H1 (cell line): ENCODE results near the gene TEX264. TPM values are rescaled to one million over a fixed set of nuclear protein-coding genes. Genes with fewer than 3 reads are reported as not detected.

Experiments
- BCL11A ChIP-seq, 2 experiments: IDR thresholded peaks; one replicate each; pipeline ENCODE4 v1.6.1; 2011; ENCODE audit warnings: low read depth in 2 of 2, low read length in 2 of 2, mild to moderate bottlenecking in 2 of 2
- CBX8 ChIP-seq: fragments of 300-800, 300-1000 bp; sonication (generic); IDR thresholded peaks from 2 replicates; pipeline ENCODE4 v1.7.1; 2016; ENCODE audit warnings: low read depth, low read length, borderline replicate concordance
- CHD2 ChIP-seq: IDR thresholded peaks from 2 replicates; pipeline ENCODE4 v1.6.1; 2012; ENCODE audit warnings: low read length, improper control_type of control experiment
- CHD7 ChIP-seq: fragments of 300-600 bp; sonication (generic); IDR thresholded peaks from 2 replicates; pipeline ENCODE4 v1.7.1; 2012; ENCODE audit warnings: low read length, moderate library complexity, mild to moderate bottlenecking, inconsistent platforms; ENCODE audit not compliant: insufficient replicate concordance
- HDAC6 ChIP-seq: IDR thresholded peaks from one replicate; pipeline ENCODE4 v1.7.1; 2012; ENCODE audit warnings: low read depth, mild to moderate bottlenecking, inconsistent platforms, low read length, moderate library complexity
- NRF1 ChIP-seq: IDR thresholded peaks from 2 replicates; pipeline ENCODE4 v1.6.1; 2011; ENCODE audit warnings: mild to moderate bottlenecking, low read depth, low read length, improper control_type of control experiment
- POLR2AphosphoS5 ChIP-seq: IDR thresholded peaks from 2 replicates; pipeline ENCODE4 v1.6.1; 2011; ENCODE audit warnings: low read depth, low read length
- RBBP5 ChIP-seq: IDR thresholded peaks from 2 replicates; pipeline ENCODE4 v1.7.1; 2012; ENCODE audit warnings: low read depth, mild to moderate bottlenecking, inconsistent platforms, low read length, moderate library complexity, borderline replicate concordance
- SIN3A ChIP-seq, 2 experiments: IDR thresholded peaks in 1 of 2; conservative IDR thresholded peaks in 1 of 2; 2 replicates each; pipeline ENCODE4 v1.6.1; 2011 to 2012; ENCODE audit warnings: low read length in 2 of 2, improper control_type of control experiment in 1 of 2, low read depth in 1 of 2, mild to moderate bottlenecking in 1 of 2
- SRF ChIP-seq: IDR thresholded peaks from 2 replicates; pipeline ENCODE4 v1.6.1; 2011; ENCODE audit warnings: mild to moderate bottlenecking, low read depth, low read length, moderate library complexity
- polyA plus RNA-seq, 7 experiments: library from polyadenylated mRNA; depleted of rRNA in 3 of 7; stranded (reverse) in 5 of 7; unstranded in 2 of 7; fragments of >200 nt in 5 of 7; fragments of 200-250 nt in 2 of 7; gene quantifications; 1 replicate in 5 of 7; 2 replicates in 1 of 7; 4 replicates in 1 of 7; pipeline versions ENCODE4 v1.2.1 to v1.2.3, GENCODE V29; 2011 to 2013; ENCODE audit warnings: missing spikeins in 2 of 7, mixed read lengths in 2 of 7
- total RNA-seq: library from RNA; stranded (reverse); fragmentation: NEBNext Ultra II Directional; extraction: Animal tissue kit (Norgen Biotek cat#: 25700); gene quantifications from 2 replicates; pipeline ENCODE4 v1.2.1, GENCODE V29; 2021

Gene TEX264
- total and polyA plus RNA-seq, 2 of the 8 experiments (the other 6 are each of a cell fraction or from before 2014, with no cell fraction given) = 11.2 to 35.6 TPM

GRCh38 chr3:51729042-51729633 lies 58.1 kb downstream of the TEX264 start (continued):
- no peak for TF ChIP-seq CHD7
- no peak for TF ChIP-seq SRF
- no peak for TF ChIP-seq HDAC6
- TF ChIP-seq BCL11A (IDR thresholded peaks at IDR 0.05; ENCODE audit: low read depth in 2 of 2, low read length in 2 of 2) = no peak
- TF ChIP-seq SIN3A (conservative IDR thresholded peaks at IDR 0.05 in 1 of 2, IDR thresholded peaks at IDR 0.05 in 1 of 2; ENCODE audit: low read depth in 1 of 2, low read length in 2 of 2) = no peak
- no peak for TF ChIP-seq CBX8
- no peak for TF ChIP-seq NRF1
- TF ChIP-seq RBBP5 = no peak
- no peak for TF ChIP-seq CHD2
- TF ChIP-seq POLR2AphosphoS5 = no peak
